Measurements from ENCODE around the gene ROR2. TPM values are rescaled to one million over a fixed set of nuclear protein-coding genes. Genes with fewer than 3 reads are reported as not detected.

ROR2 gene
- total RNA-seq, 4 donors from 2014 or later, result 9.5 to 17.7 (median 15.9) TPM

- 94 to 95% methylated on average over 6 of the region's 6 CpGs for WGBS, 2 donors
- intact Hi-C loops (cut with DNase I), result no loop called here
- no peak overlapping the region for H3K27ac ChIP-seq
- H3K36me3 ChIP-seq, result no peaks in the 10 kb centered on the region
- DNase-seq, result no peak
- TF ChIP-seq POLR2A (IDR thresholded peaks at IDR 0.05) (no peak), CTCF (IDR thresholded peaks at IDR 0.05) (no peak)
- H3K27me3 ChIP-seq, result no peaks in the 10 kb centered on the region
- no peak overlapping the region for H3K4me3 ChIP-seq (replicated peaks in 1 of 3)
- H3K9me3 ChIP-seq, result no peaks in the 10 kb centered on the region
- peaks cover 3 to 4% of the 10 kb centered on the region in 2 donors for H3K4me1 ChIP-seq
Observed at GRCh38 chr9:91784673-91785446, 165.2 kb downstream of the ROR2 start.

GRCh38 chr9:91783876-91784672 is 166.0 kb downstream of the ROR2 start:
- Histone ChIP-seq H3K27me3 (no peaks in the 10 kb centered on the region), H3K4me3 (replicated peaks in 1 of 3) (no peak overlapping the region), H3K4me1 (peaks cover 3 to 4% of the 10 kb centered on the region in 2 donors), H3K27ac (no peak overlapping the region), H3K36me3 (no peaks in the 10 kb centered on the region), H3K9me3 (no peaks in the 10 kb centered on the region)
- no peak for DNase-seq
- intact Hi-C loops (cut with DNase I), result no loop called here
- whole genome bisulfite sequencing, 2 donors, result 91 to 97% methylated on average over 13 to 14 of the region's 14 CpGs
- TF ChIP-seq POLR2A (IDR thresholded peaks at IDR 0.05) (no peak), CTCF (IDR thresholded peaks at IDR 0.05) (no peak)

GRCh38 chr9:91783411-91783810 is 166.6 kb downstream of the ROR2 start:
- no peak for TF ChIP-seq CTCF (IDR thresholded peaks at IDR 0.05)
- TF ChIP-seq POLR2A (IDR thresholded peaks at IDR 0.05), result no peak
- 90 to 91% methylated on average over 6 of the region's 6 CpGs for WGBS, 2 donors
- Histone ChIP-seq H3K4me1 (peaks cover 3 to 4% of the 10 kb centered on the region in 2 donors), H3K4me3 (replicated peaks in 1 of 3) (no peak overlapping the region), H3K9me3 (no peaks in the 10 kb centered on the region), H3K27ac (no peak overlapping the region), H3K36me3 (no peaks in the 10 kb centered on the region), H3K27me3 (no peaks in the 10 kb centered on the region)
- no peak for DNase-seq
- intact Hi-C loops (cut with DNase I), result no loop called here

- DNase-seq, result no peak
- TF ChIP-seq CTCF (IDR thresholded peaks at IDR 0.05) (no peak), POLR2A (IDR thresholded peaks at IDR 0.05) (no peak)
- Histone ChIP-seq H3K27me3 (no peaks in the 10 kb centered on the region), H3K4me1 (peaks cover 3 to 4% of the 10 kb centered on the region in 2 donors), H3K9me3 (no peaks in the 10 kb centered on the region), H3K4me3 (replicated peaks in 1 of 3) (no peak overlapping the region), H3K36me3 (no peaks in the 10 kb centered on the region), H3K27ac (no peak overlapping the region)
- 84 to 100% methylated on average over 5 of the region's 5 CpGs for WGBS, 2 donors
- intact Hi-C loops (cut with DNase I), result no loop called here
Observed at GRCh38 chr9:91782708-91783214, 167.3 kb downstream of the ROR2 start.

Measured in thyroid gland (tissue), 4 donors.